Lower lobe of right lung (tissue), 2 donors: ENCODE data around the gene FOXL1. TPM values are rescaled to one million over a fixed set of nuclear protein-coding genes. Genes with fewer than 3 reads are reported as not detected.

ENCODE experiments used
- ATAC-seq, 2 donors: fragments of 200-7000 bp; cut with Tn5 transposase; one replicate each; pipeline ENCODE4 v1.9.1; 2020 to 2022; ENCODE audit warnings: mild to moderate bottlenecking in 2 of 2, moderate library complexity in 2 of 2
- DNase-seq: peaks from one replicate; pipeline ENCODE4 v3.0.0-alpha.2; 2020
- H3K27ac ChIP-seq: fragments of 200-600 bp; one replicate; pipeline ENCODE4 v1.8.0; 2022
- H3K27me3 ChIP-seq: fragments of 200-600 bp; one replicate; pipeline ENCODE4 v1.8.0; 2022; ENCODE audit warnings: low read depth
- H3K36me3 ChIP-seq: fragments of 200-600 bp; one replicate; pipeline ENCODE4 v1.8.0; 2022; ENCODE audit warnings: mild to moderate bottlenecking
- H3K4me1 ChIP-seq: fragments of 200-600 bp; one replicate; pipeline ENCODE4 v1.8.0; 2022
- H3K4me3 ChIP-seq: fragments of 200-600 bp; one replicate; pipeline ENCODE4 v1.8.0; 2022; ENCODE audit warnings: mild to moderate bottlenecking
- H3K9me3 ChIP-seq: fragments of 200-600 bp; one replicate; pipeline ENCODE4 v1.8.0; 2022
- CTCF ChIP-seq: fragments of 200-600 bp; IDR thresholded peaks from one replicate; pipeline ENCODE4 v1.8.0; 2022; ENCODE audit warnings: antibody characterized with exemption, mild to moderate bottlenecking
- intact Hi-C: fragments of 100-400 bp; cut with DNase I; formaldehyde crosslinking; loops from one replicate; pipeline ENCODE4 v1.11.0; 2022
- total RNA-seq: library from RNA; stranded (reverse); fragmentation: NEBNext Ultra II Directional; extraction: Animal tissue kit (Norgen Biotek cat#: 25700); gene quantifications from one replicate; pipeline ENCODE4 v1.2.1, GENCODE V29; 2021
- donor health status: DM: no; HTN: yes; CAD: no; lungs with severe emphysema.

The FOXL1 gene
- total RNA-seq, 1 donor from 2014 or later = 0.83 TPM

- DNase-seq (no peak), ATAC-seq (no peak)
- H3K4me1 ChIP-seq = no peaks in the 10 kb centered on the region
- H3K9me3 ChIP-seq = no peaks in the 10 kb centered on the region
- no peaks in the 10 kb centered on the region for H3K36me3 ChIP-seq
- TF ChIP-seq CTCF = no peak
- peaks cover 11% of the 10 kb centered on the region for H3K27me3 ChIP-seq
- H3K4me3 ChIP-seq = no peak overlapping the region
- intact Hi-C loops = no loop called here
- H3K27ac ChIP-seq = no peak overlapping the region
Observed at GRCh38 chr16:86626284-86626683, 47.9 kb downstream of the FOXL1 start.

GRCh38 chr16:86626966-86627365, 48.6 kb downstream of the FOXL1 start:
- Histone ChIP-seq H3K27ac (no peak overlapping the region), H3K4me1 (no peaks in the 10 kb centered on the region), H3K9me3 (no peaks in the 10 kb centered on the region), H3K4me3 (no peak overlapping the region), H3K27me3 (peaks cover 14% of the 10 kb centered on the region), H3K36me3 (no peaks in the 10 kb centered on the region)
- no peak for DNase-seq
- intact Hi-C loops = no loop called here
- no peak for ATAC-seq
- no peak for TF ChIP-seq CTCF

- no peak overlapping the region for H3K4me3 ChIP-seq
- intact Hi-C loops = no loop called here
- H3K27ac ChIP-seq = no peak overlapping the region
- no peaks in the 10 kb centered on the region for H3K4me1 ChIP-seq
- ATAC-seq = no peak
- no peak for TF ChIP-seq CTCF
- no peaks in the 10 kb centered on the region for H3K36me3 ChIP-seq
- DNase-seq = no peak
- H3K9me3 ChIP-seq = no peaks in the 10 kb centered on the region
- peaks cover 14% of the 10 kb centered on the region for H3K27me3 ChIP-seq
Observed at GRCh38 chr16:86628614-86629013, 50.3 kb downstream of the FOXL1 start.

- no peak for DNase-seq
- Histone ChIP-seq H3K27ac (no peak overlapping the region), H3K9me3 (no peaks in the 10 kb centered on the region), H3K4me1 (no peaks in the 10 kb centered on the region), H3K36me3 (no peaks in the 10 kb centered on the region), H3K27me3 (peaks cover 7% of the 10 kb centered on the region), H3K4me3 (no peak overlapping the region)
- no peak for TF ChIP-seq CTCF
- ATAC-seq = no peak
- intact Hi-C loops = no loop called here
Observed at GRCh38 chr16:86630471-86630870, 52.1 kb downstream of the FOXL1 start.

- no peaks in the 10 kb centered on the region for H3K4me1 ChIP-seq
- H3K4me3 ChIP-seq = no peak overlapping the region
- ATAC-seq = no peak
- intact Hi-C loops = no loop called here
- no peak overlapping the region for H3K27ac ChIP-seq
- no peak for TF ChIP-seq CTCF
- no peaks in the 10 kb centered on the region for H3K9me3 ChIP-seq
- no peak for DNase-seq
- H3K36me3 ChIP-seq = no peaks in the 10 kb centered on the region
- H3K27me3 ChIP-seq = peaks cover 11% of the 10 kb centered on the region
Observed at GRCh38 chr16:86631444-86631843, 53.1 kb downstream of the FOXL1 start.

Other genes starting within 250 kb of the FOXL1 start
- gene FOXF1, start 68.0 kb upstream of the FOXL1 start, total RNA-seq = 31.2 TPM
- gene MTHFSD, start 23.3 kb upstream of the FOXL1 start, total RNA-seq = 21.2 TPM
- gene FOXC2, start 11.7 kb upstream of the FOXL1 start, total RNA-seq = 1.6 TPM